Urinary bladder (tissue), 4 donors: Measurements from ENCODE around the gene GNPTAB. TPM values are rescaled to one million over a fixed set of nuclear protein-coding genes. Genes with fewer than 3 reads are reported as not detected.
"Not testable (repeated sequence)": the region's sequence is repeated elsewhere in the genome, so short reads cannot be mapped to it uniquely, and the experiment has no call there.

Experiments used
- DNase-seq: peaks from one replicate; pipeline ENCODE4 v3.0.0-alpha.2; 2015; ENCODE audit errors: extremely low spot score
- H3K27ac ChIP-seq: one replicate; pipeline ENCODE4 v1.5.1; 2013; ENCODE audit warnings: low read depth, mild to moderate bottlenecking, moderate library complexity
- H3K36me3 ChIP-seq: one replicate; pipeline ENCODE4 v1.6.1; 2013; ENCODE audit warnings: mild to moderate bottlenecking, moderate library complexity; ENCODE audit not compliant: insufficient read depth
- H3K4me1 ChIP-seq: one replicate; pipeline ENCODE4 v1.6.1; 2013; ENCODE audit warnings: mild to moderate bottlenecking, moderate library complexity; ENCODE audit not compliant: insufficient read depth
- H3K4me3 ChIP-seq: one replicate; pipeline ENCODE4 v1.5.1; 2013; ENCODE audit warnings: low read depth, low read length
- WGBS: extraction: QIAGEN DNeasy Blood & Tissue Kit; methylation state at CpG from one replicate; pipeline ENCODE4 v1.1.7; 2013; 5-methylcytosine and 5-hydroxymethylcytosine counted together
- polyA plus RNA-seq: library from polyadenylated mRNA; stranded (reverse); fragments of 200-250 nt; gene quantifications from one replicate; pipeline ENCODE4 v1.2.3, GENCODE V29; 2013
- total RNA-seq: library from RNA; depleted of rRNA; stranded (reverse); fragments of >200 nt; gene quantifications from one replicate; pipeline ENCODE4 v1.2.3, GENCODE V29; 2014
- donor health status: healthy with polysubstance abuse.
- donor health status: healthy.

Gene GNPTAB
- total and polyA plus RNA-seq, 2 donors = 15.2 to 59.3 TPM

GRCh38 chr12:101859664-101860607, 29.2 kb upstream of the GNPTAB start:
- no peak overlapping the region for H3K4me3 ChIP-seq
- H3K36me3 ChIP-seq = no peaks in the 10 kb centered on the region
- H3K27ac ChIP-seq = no peak overlapping the region
- no peak for DNase-seq
- no peaks in the 10 kb centered on the region for H3K4me1 ChIP-seq

- Histone ChIP-seq H3K27ac (no peak overlapping the region), H3K36me3 (no peaks in the 10 kb centered on the region), H3K4me3 (no peak overlapping the region), H3K4me1 (no peaks in the 10 kb centered on the region)
- DNase-seq = no peak
- 88% methylated on average over 3 of the region's 3 CpGs for WGBS
These were observed 27.6 kb upstream of the GNPTAB start for GRCh38 chr12:101858361-101858760.

GRCh38 chr12:101857043-101857558, 26.3 kb upstream of the GNPTAB start:
- no peak for DNase-seq
- WGBS = 34% methylated on average over 1 of the region's 1 CpG
- no peak overlapping the region for H3K27ac ChIP-seq
- no peaks in the 10 kb centered on the region for H3K36me3 ChIP-seq
- H3K4me3 ChIP-seq = no peak overlapping the region
- no peaks in the 10 kb centered on the region for H3K4me1 ChIP-seq

- not testable (repeated sequence) for H3K4me3 ChIP-seq, H3K36me3 ChIP-seq, DNase-seq, H3K27ac ChIP-seq, H3K4me1 ChIP-seq
- 85% methylated on average over 5 of the region's 5 CpGs for WGBS
These were observed 25.9 kb upstream of the GNPTAB start for GRCh38 chr12:101856614-101857013.

- WGBS = 88% methylated on average over 3 of the region's 3 CpGs
- no peak for DNase-seq
- Histone ChIP-seq H3K36me3 (no peaks in the 10 kb centered on the region), H3K4me3 (no peak overlapping the region), H3K27ac (no peak overlapping the region), H3K4me1 (no peaks in the 10 kb centered on the region)
These were observed 25.2 kb upstream of the GNPTAB start for GRCh38 chr12:101855976-101856375.

- Histone ChIP-seq H3K27ac (no peak overlapping the region), H3K4me3 (no peak overlapping the region), H3K36me3 (no peaks in the 10 kb centered on the region), H3K4me1 (no peaks in the 10 kb centered on the region)
- DNase-seq = no peak
- 10% methylated on average over 3 of the region's 3 CpGs for WGBS
These were observed 24.7 kb upstream of the GNPTAB start for GRCh38 chr12:101855364-101855884.

- WGBS = 95% methylated on average over 1 of the region's 1 CpG
- Histone ChIP-seq H3K27ac (no peak overlapping the region), H3K4me3 (no peak overlapping the region), H3K4me1 (no peaks in the 10 kb centered on the region), H3K36me3 (no peaks in the 10 kb centered on the region)
- DNase-seq = no peak
These were observed 24.0 kb upstream of the GNPTAB start for GRCh38 chr12:101854747-101855146.

GRCh38 chr12:101852998-101853397, 22.2 kb upstream of the GNPTAB start:
- Histone ChIP-seq H3K4me3 (no peak overlapping the region), H3K4me1 (no peaks in the 10 kb centered on the region), H3K36me3 (no peaks in the 10 kb centered on the region), H3K27ac (no peak overlapping the region)
- DNase-seq = no peak

GRCh38 chr12:101850199-101850598, 19.4 kb upstream of the GNPTAB start:
- DNase-seq = no peak
- no peak overlapping the region for H3K4me3 ChIP-seq
- no peaks in the 10 kb centered on the region for H3K4me1 ChIP-seq
- no peaks in the 10 kb centered on the region for H3K36me3 ChIP-seq
- 91% methylated on average over 1 of the region's 1 CpG for WGBS
- no peak overlapping the region for H3K27ac ChIP-seq

- H3K4me1 ChIP-seq = no peaks in the 10 kb centered on the region
- DNase-seq = no peak
- no peak overlapping the region for H3K4me3 ChIP-seq
- no peak overlapping the region for H3K27ac ChIP-seq
- WGBS = 80% methylated on average over 5 of the region's 5 CpGs
- no peaks in the 10 kb centered on the region for H3K36me3 ChIP-seq
These were observed 16.6 kb upstream of the GNPTAB start for GRCh38 chr12:101847325-101847724.

- no peak overlapping the region for H3K27ac ChIP-seq
- no peak for DNase-seq
- no peaks in the 10 kb centered on the region for H3K36me3 ChIP-seq
- H3K4me3 ChIP-seq = no peak overlapping the region
- H3K4me1 ChIP-seq = no peaks in the 10 kb centered on the region
- 66% methylated on average over 5 of the region's 5 CpGs for WGBS
These were observed 14.5 kb upstream of the GNPTAB start for GRCh38 chr12:101845137-101845711.

- 92% methylated on average over 4 of the region's 4 CpGs for WGBS
- H3K36me3 ChIP-seq = no peaks in the 10 kb centered on the region
- no peak overlapping the region for H3K4me3 ChIP-seq
- no peak overlapping the region for H3K27ac ChIP-seq
- DNase-seq = no peak
- H3K4me1 ChIP-seq = no peaks in the 10 kb centered on the region
These were observed 10.3 kb upstream of the GNPTAB start for GRCh38 chr12:101841069-101841468.

- whole genome bisulfite sequencing = 32% methylated on average over 6 of the region's 6 CpGs
- Histone ChIP-seq H3K27ac (no peak overlapping the region), H3K4me3 (no peak overlapping the region), H3K4me1 (no peaks in the 10 kb centered on the region), H3K36me3 (no peaks in the 10 kb centered on the region)
- no peak for DNase-seq
These were observed 8.8 kb upstream of the GNPTAB start for GRCh38 chr12:101839324-101840283.
